Adrenal gland (tissue), 12 donors: ENCODE results near the gene TIMM13. TPM values are rescaled to one million over a fixed set of nuclear protein-coding genes. Genes with fewer than 3 reads are reported as not detected.
"Not testable (repeated sequence)": the region's sequence is repeated elsewhere in the genome, so short reads cannot be mapped to it uniquely, and the experiment has no call there.

Experiments used
- DNase-seq, 7 donors: peaks; one replicate each; pipeline ENCODE4 v3.0.0-alpha.2; 2019 to 2020
- H3K27ac ChIP-seq, 5 donors: fragments of 200-600 bp; sonication (generic) in 4 of 5; 1 replicate in 3 of 5; 2 replicates in 2 of 5; pipeline versions ENCODE4 v1.5.1 to v1.8.0; 2016 to 2020; ENCODE audit warnings: mild to moderate bottlenecking in 1 of 5
- H3K27me3 ChIP-seq: fragments of 200-600 bp; 2 replicates; pipeline ENCODE4 v1.8.0; 2021
- H3K36me3 ChIP-seq, 2 donors: fragments of 200-600 bp; replicated peaks in 1 of 2; 1 replicate in 1 of 2; 2 replicates in 1 of 2; pipeline versions ENCODE4 v1.5.1 to v1.8.0; 2018 to 2022
- H3K4me1 ChIP-seq, 2 donors: fragments of 200-600 bp; replicated peaks in 1 of 2; 1 replicate in 1 of 2; 2 replicates in 1 of 2; pipeline versions ENCODE4 v1.5.1 to v1.8.0; 2018 to 2021
- H3K4me3 ChIP-seq, 4 donors: fragments of 200-600 bp; sonication (generic) in 3 of 4; one replicate each; pipeline ENCODE4 v1.5.1; 2016 to 2018
- H3K9me3 ChIP-seq, 3 donors: fragments of 200-600 bp; sonication (generic) in 1 of 3; replicated peaks in 1 of 3; 1 replicate in 2 of 3; 2 replicates in 1 of 3; pipeline versions ENCODE4 v1.5.1 to v1.8.0; 2016 to 2021
- CTCF ChIP-seq, 6 experiments: fragments of 450-650 bp in 4 of 6; fragments of 200-600 bp in 2 of 6; sonication (generic) in 1 of 6; IDR thresholded peaks; 1 replicate in 5 of 6; 2 replicates in 1 of 6; pipeline versions ENCODE4 v1.5.1 to v1.8.0; 2016 to 2021; ENCODE audit warnings: antibody characterized with exemption in 6 of 6, mild to moderate bottlenecking in 2 of 6, moderate library complexity in 1 of 6
- POLR2A ChIP-seq, 2 donors: fragments of 450-650 bp; IDR thresholded peaks; one replicate each; pipeline ENCODE4 v1.6.1; 2017; ENCODE audit warnings: antibody characterized with exemption in 2 of 2, mild to moderate bottlenecking in 2 of 2, moderate library complexity in 1 of 2
- WGBS, 4 donors: extraction: QIAGEN DNeasy Blood & Tissue Kit in 2 of 4; methylation state at CpG; one replicate each; pipeline versions ENCODE4 v1.1.5 to v1.1.7; 2013 to 2017; 5-methylcytosine and 5-hydroxymethylcytosine counted together
- intact Hi-C, 2 donors: fragments of 100-400 bp; cut with DNase I; formaldehyde crosslinking; loops; one replicate each; pipeline versions ENCODE4 v1.14.1 to v1.15.0; 2022 to 2023
- polyA plus RNA-seq, 3 donors: library from polyadenylated mRNA; stranded (reverse); fragments of 200-250 nt in 2 of 3; fragments of 350-450 nt in 1 of 3; fragmentation: Illumina TruSeq in 1 of 3; extraction: RNeasy Lipid Tissue Mini Kit (QIAGEN cat#74804) in 1 of 3; gene quantifications; one replicate each; pipeline ENCODE4 v1.2.3, GENCODE V29; 2013 to 2014
- total RNA-seq, 9 donors: library from RNA; depleted of rRNA in 4 of 9; stranded (reverse); fragments of >200 nt in 4 of 9; fragments of 120-200 nt in 1 of 9; fragmentation: NEBNext Ultra II Directional in 1 of 9; extraction: Animal tissue kit (Norgen Biotek cat#: 25700) in 1 of 9; gene quantifications; one replicate each; pipeline versions ENCODE4 v1.1.0 to v1.2.4, GENCODE V29; 2013 to 2023
- donor health status: healthy with polysubstance abuse.
- donor health status: Bipolar disorder and iron deficiency.
- donor health status: DM: yes; HTN: yes; CAD: no.
- donor health status: DM: no; HTN: no; CAD: no.
- donor health status: DM: no; HTN: no; CAD: no.
- donor health status: DM: yes; HTN: yes; CAD: no.

Gene TIMM13
- total and polyA plus RNA-seq, 12 donors = 32.7 to 198 (median 88.1) TPM

- Histone ChIP-seq H3K4me1 (no peaks in the 10 kb centered on the region), H3K36me3 (no peaks in the 10 kb centered on the region), H3K27me3 (peaks cover 3% of the 10 kb centered on the region), H3K9me3 (no peaks in the 10 kb centered on the region), H3K27ac (no peak overlapping the region), H3K4me3 (no peak overlapping the region)
- TF ChIP-seq POLR2A (IDR thresholded peaks at IDR 0.05) (no peak), CTCF (IDR thresholded peaks at IDR 0.05) (no peak)
- DNase-seq = no peak
- intact Hi-C loops = no loop called here
- 82 to 95% (median 91%) methylated on average over 4 of the region's 4 CpGs for WGBS, 4 donors
These were observed 27.8 kb downstream of the TIMM13 start for GRCh38 chr19:2399582-2399981.

DNA sequence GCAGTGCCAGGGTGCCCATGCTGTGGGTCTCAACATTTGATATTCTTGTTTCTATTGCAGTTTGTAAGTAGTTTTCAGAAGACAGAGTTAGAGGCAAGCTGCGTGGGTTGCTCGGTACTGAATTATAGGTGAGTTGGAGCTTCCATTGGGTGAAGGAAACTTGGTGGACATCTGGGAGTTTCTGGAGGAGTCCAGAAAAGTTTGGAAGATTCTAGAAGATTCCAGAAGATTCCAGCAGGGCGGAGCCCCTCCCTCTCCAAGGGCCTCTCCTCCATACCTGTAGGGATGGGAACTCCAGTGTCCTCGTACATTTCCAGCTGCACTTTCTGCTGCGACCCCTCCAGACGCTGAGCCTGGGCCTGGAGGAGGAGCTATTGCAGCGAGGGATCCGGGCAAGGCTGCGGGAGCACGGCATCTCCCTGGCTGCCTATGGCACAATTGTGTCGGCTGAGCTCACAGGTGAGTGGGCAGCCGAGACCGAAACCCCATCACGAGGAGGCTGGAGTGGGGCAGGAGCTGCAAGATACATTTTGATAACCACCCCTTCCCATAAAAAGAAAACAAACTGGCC is 28.6 kb downstream of the TIMM13 start:
- intact Hi-C loops = no loop called here
- peaks cover 3% of the 10 kb centered on the region for H3K27me3 ChIP-seq
- H3K4me3 ChIP-seq = no peak overlapping the region
- no peak for DNase-seq
- H3K4me1 ChIP-seq = no peaks in the 10 kb centered on the region
- H3K36me3 ChIP-seq = no peaks in the 10 kb centered on the region
- no peak for TF ChIP-seq POLR2A (IDR thresholded peaks at IDR 0.05)
- WGBS, 4 donors = 82 to 85% (median 84%) methylated on average over 7 to 14 of the region's 14 CpGs
- H3K9me3 ChIP-seq = no peaks in the 10 kb centered on the region
- H3K27ac ChIP-seq = no peak overlapping the region

DNA sequence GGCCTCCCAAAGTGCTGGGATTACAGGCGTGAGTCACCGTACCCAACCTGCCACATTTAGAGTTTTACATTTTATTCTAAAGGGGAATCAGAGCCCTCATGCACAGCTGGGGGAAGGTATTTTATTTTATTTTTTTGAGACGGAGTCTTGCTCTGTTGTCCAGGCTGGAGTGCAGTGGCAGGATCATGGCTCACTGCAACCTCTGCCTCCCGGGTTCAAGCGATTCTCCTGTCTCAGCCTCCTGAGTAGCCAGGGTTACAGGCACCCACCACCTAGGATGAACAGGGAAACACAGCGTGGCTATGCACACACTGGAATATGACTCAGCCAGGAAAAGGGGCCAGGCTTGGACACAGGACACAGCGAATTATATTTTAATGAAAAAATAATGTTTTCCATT is 30.2 kb downstream of the TIMM13 start:
- H3K4me1 ChIP-seq, intact Hi-C loops, H3K36me3 ChIP-seq, H3K9me3 ChIP-seq, H3K4me3 ChIP-seq, DNase-seq, H3K27me3 ChIP-seq, H3K27ac ChIP-seq: not testable (repeated sequence)
- 81 to 94% (median 86%) methylated on average over 7 of the region's 7 CpGs for whole genome bisulfite sequencing, 4 donors

DNA sequence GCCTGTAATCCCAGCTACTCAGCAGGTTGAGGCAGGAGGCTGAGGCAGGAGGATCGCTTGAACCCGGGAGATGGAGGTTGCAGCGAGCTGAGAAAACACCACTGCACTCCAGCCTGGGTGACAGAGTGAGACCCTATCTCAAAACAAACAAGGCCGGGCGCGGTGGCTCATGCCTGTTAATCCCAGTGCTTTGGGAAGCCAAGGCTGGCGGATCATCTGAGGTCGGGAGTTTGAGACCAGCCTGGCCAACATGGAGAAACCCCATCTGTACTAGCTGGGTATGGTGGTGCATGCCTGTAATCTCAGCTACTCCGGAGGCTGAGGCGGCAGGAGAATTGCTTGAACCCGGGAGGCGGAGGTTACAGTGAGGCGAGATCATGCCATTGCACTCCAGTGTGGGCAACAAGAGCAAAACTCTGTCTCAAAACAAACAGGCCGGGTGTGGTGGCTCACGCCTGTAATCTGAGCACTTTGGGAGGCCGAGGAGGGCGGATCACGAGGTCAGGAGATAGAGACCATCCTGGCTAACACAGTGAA is 32.0 kb downstream of the TIMM13 start:
- intact Hi-C loops, H3K27ac ChIP-seq, DNase-seq, H3K4me3 ChIP-seq, H3K36me3 ChIP-seq, H3K27me3 ChIP-seq, H3K9me3 ChIP-seq, H3K4me1 ChIP-seq: not testable (repeated sequence)
- 88 to 94% (median 92%) methylated on average over 15 to 18 of the region's 18 CpGs for WGBS, 4 donors

GRCh38 chr19:2394442-2395292 is 32.7 kb downstream of the TIMM13 start:
- H3K36me3 ChIP-seq = no peaks in the 10 kb centered on the region
- H3K27ac ChIP-seq = no peak overlapping the region
- no peaks in the 10 kb centered on the region for H3K9me3 ChIP-seq
- H3K4me3 ChIP-seq = no peak overlapping the region
- H3K4me1 ChIP-seq = no peaks in the 10 kb centered on the region
- H3K27me3 ChIP-seq = peaks cover 3% of the 10 kb centered on the region
- WGBS, 4 donors = 63 to 70% (median 67%) methylated on average over 27 of the region's 27 CpGs
- TF ChIP-seq CTCF (IDR thresholded peaks at IDR 0.05) = no peak
- TF ChIP-seq POLR2A (IDR thresholded peaks at IDR 0.05) = no peak
- DNase-seq = no peak
- intact Hi-C loops = loop anchor here in 1 of 2 donors (5.0 kb wide), 2 partner anchors 117 to 237 kb away; no protein-coding TSS in a partner anchor
